HepG2 (cell line): Measurements from ENCODE around the gene ZBTB32. TPM values are rescaled to one million over a fixed set of nuclear protein-coding genes. Genes with fewer than 3 reads are reported as not detected.

Experiments
- ATAC-seq: fragments of 200-7000 bp; cut with Tn5 transposase; 3 replicates; pipeline ENCODE4 v1.9.1; 2020; ENCODE audit warnings: mild to moderate bottlenecking, moderate library complexity
- BruUV-seq: library from RNA; stranded (reverse); fragments of 400-500 nt; replicated peaks from 2 replicates; lab custom pipeline; 2021; lab: Mats Ljungman, UMichigan
- CTCF ChIA-PET: fragments of 300-600 bp; formaldehyde crosslinking; extraction: SDS; loops from one replicate; lab custom pipeline; 2021; ENCODE audit warnings: low total read pairs, inconsistent platforms, low intra/inter-chr PET ratio; lab: Yijun Ruan, JAX
- POLR2A ChIA-PET: fragments of 350-600 bp; sonication (Branson Sonifier 250); formaldehyde crosslinking; loops from one replicate; lab custom pipeline; 2020; ENCODE audit warnings: antibody characterized with exemption, inconsistent platforms; lab: Yijun Ruan, JAX
- DNase-seq: peaks from one replicate; pipeline ENCODE4 v3.0.0-alpha.2; 2015; ENCODE audit warnings: low spot score
- FAIRE-seq: peaks from 3 replicates; lab custom pipeline; 2011; peaks lifted over from hg19 to GRCh38; lab: Jason Lieb, UNC
- H2AFZ ChIP-seq: one replicate; pipeline ENCODE4 v1.6.1; 2011; ENCODE audit warnings: low read length, inconsistent platforms
- H3K27ac ChIP-seq: fragments of 300-600 bp; 3 replicates; pipeline ENCODE4 v1.8.0; 2011; ENCODE audit warnings: mixed run types, mild to moderate bottlenecking, mixed read lengths, low read length, inconsistent platforms; ENCODE audit not compliant: insufficient read depth; ENCODE audit errors: extremely low read length
- H3K27me3 ChIP-seq, 2 experiments: fragments of 200-600 bp in 1 of 2; 2 replicates in 1 of 2; 3 replicates in 1 of 2; pipeline versions ENCODE4 v1.6.0 to v1.8.0; 2011; ENCODE audit warnings: low read length in 2 of 2, mild to moderate bottlenecking in 2 of 2, moderate library complexity in 2 of 2, inconsistent platforms in 1 of 2; ENCODE audit not compliant: insufficient read depth in 2 of 2, control insufficient read depth in 1 of 2
- H3K36me3 ChIP-seq, 2 experiments: fragments of 200-600 bp in 1 of 2; replicated peaks in 1 of 2; 2 replicates in 1 of 2; 3 replicates in 1 of 2; pipeline versions ENCODE4 v1.5.1 to v1.8.0; 2011; ENCODE audit warnings: low read length in 2 of 2, inconsistent platforms in 1 of 2; ENCODE audit not compliant: insufficient read depth in 2 of 2, control insufficient read depth in 1 of 2
- H3K4me1 ChIP-seq: 2 replicates; pipeline ENCODE4 v1.5.1; 2012; ENCODE audit warnings: low read length, inconsistent platforms; ENCODE audit not compliant: insufficient read depth
- H3K4me2 ChIP-seq: 2 replicates; pipeline ENCODE4 v1.6.0; 2011; ENCODE audit warnings: low read depth, low read length, inconsistent platforms
- H3K4me3 ChIP-seq, 3 experiments: fragments of 200-600 bp in 1 of 3; sonication (generic), shearing (Covaris generic) in 1 of 3; replicated peaks in 1 of 3; 2 replicates each; pipeline ENCODE4 v1.5.1; 2011 to 2016; ENCODE audit warnings: low read length in 3 of 3, inconsistent platforms in 2 of 3, low read depth in 2 of 3, mild to moderate bottlenecking in 2 of 3, control low read depth in 1 of 3, mixed read lengths in 1 of 3; ENCODE audit not compliant: insufficient read depth in 1 of 3
- H3K79me2 ChIP-seq: one replicate; pipeline ENCODE4 v1.6.1; 2011; ENCODE audit warnings: low read length, inconsistent platforms; ENCODE audit not compliant: insufficient read depth
- H3K9ac ChIP-seq: 2 replicates; pipeline ENCODE4 v1.6.0; 2011; ENCODE audit warnings: mild to moderate bottlenecking, low read depth, low read length, inconsistent platforms; ENCODE audit not compliant: insufficient read depth
- H3K9me3 ChIP-seq: 2 replicates; pipeline ENCODE4 v1.5.1; 2012; ENCODE audit warnings: mild to moderate bottlenecking, low read length
- H4K20me1 ChIP-seq: 2 replicates; pipeline ENCODE4 v1.6.0; 2011; ENCODE audit warnings: inconsistent platforms, mild to moderate bottlenecking, low read length, moderate library complexity; ENCODE audit not compliant: insufficient read depth
- HNRNPUL1 ChIP-seq: fragments of 200-400 bp; formaldehyde crosslinking; IDR thresholded peaks from 2 replicates; pipeline ENCODE4 v1.6.1; 2017; ENCODE audit warnings: low read depth, mild to moderate bottlenecking, low read length, moderate library complexity
- IRX3 ChIP-seq: sonication (generic); formaldehyde crosslinking; IDR thresholded peaks from 2 replicates; pipeline ENCODE4 v1.8.1; 2023; ENCODE audit warnings: mild to moderate bottlenecking, low read depth, missing genetic modification reagents, borderline replicate concordance
- PITX1 ChIP-seq: sonication (generic); formaldehyde crosslinking; IDR thresholded peaks from 2 replicates; pipeline ENCODE4 v1.5.1; 2020; ENCODE audit warnings: mild to moderate bottlenecking, missing genetic modification reagents
- SOX13 ChIP-seq, 3 experiments: fragments of 450-650 bp in 1 of 3; sonication (generic) in 1 of 3; formaldehyde crosslinking in 1 of 3; IDR thresholded peaks in 2 of 3; conservative IDR thresholded peaks in 1 of 3; 2 replicates each; pipeline versions ENCODE4 v1.5.0 to v1.6.1; 2016 to 2020; ENCODE audit warnings: antibody characterized with exemption in 1 of 3, mild to moderate bottlenecking in 1 of 3, missing compliant biosample characterization in 1 of 3, missing genetic modification reagents in 1 of 3, moderate library complexity in 1 of 3
- TCF7L2 ChIP-seq: IDR thresholded peaks from 2 replicates; pipeline ENCODE4 v1.6.1; 2011; ENCODE audit warnings: mild to moderate bottlenecking, low read depth, low read length, moderate library complexity
- ZFX ChIP-seq: sonication (generic); formaldehyde crosslinking; IDR thresholded peaks from 2 replicates; pipeline ENCODE4 v1.4.0; 2020; ENCODE audit warnings: mild to moderate bottlenecking, low read depth, missing genetic modification reagents, moderate library complexity
- ZNF251 ChIP-seq: sonication (generic); formaldehyde crosslinking; IDR thresholded peaks from 2 replicates; pipeline ENCODE4 v1.9.0; 2021; ENCODE audit warnings: mild to moderate bottlenecking, missing genetic modification reagents
- ZNF629 ChIP-seq: sonication (generic); formaldehyde crosslinking; conservative IDR thresholded peaks from 2 replicates; pipeline ENCODE4 v1.5.0; 2020; ENCODE audit warnings: missing genetic modification reagents
- ZNF879 ChIP-seq: sonication (generic); formaldehyde crosslinking; IDR thresholded peaks from 2 replicates; pipeline ENCODE4 v1.8.1; 2023; ENCODE audit warnings: missing genetic modification reagents
- WGBS: methylation state at CpG from one replicate; pipeline ENCODE4 v1.1.6; 2017; ENCODE audit warnings: low lambda C conversion rate; 5-methylcytosine and 5-hydroxymethylcytosine counted together
- in situ Hi-C: cut with HindIII; loops from 2 replicates; pipeline ENCODE4 v1.10.0; 2017; ENCODE audit warnings: low pct_unique_long_range_greater_than_20kb; ENCODE audit not compliant: extremely low pct_ligation_motif_present
- intact Hi-C: fragments of 100-400 bp; cut with micrococcal nuclease; formaldehyde crosslinking; loops from one replicate; pipeline ENCODE4 v1.10.0; 2022; ENCODE audit not compliant: unreplicated experiment
- polyA plus RNA-seq, 8 experiments: library from polyadenylated mRNA; depleted of rRNA in 3 of 8; stranded (reverse) in 7 of 8; unstranded in 1 of 8; fragments of >200 nt; fragmentation: Illumina TruSeq in 4 of 8; extraction: Trizol in 4 of 8; gene quantifications; 2 replicates each; pipeline versions ENCODE4 v1.2.1 to v1.2.3, GENCODE V29; 2011 to 2016; ENCODE audit warnings: low read depth in 4 of 8, missing spikeins in 1 of 8, mixed read lengths in 1 of 8; ENCODE audit not compliant: insufficient read depth in 1 of 8
- total RNA-seq, 5 experiments: library from RNA; depleted of rRNA; stranded (reverse); fragments of >200 nt; fragmentation: Illumina TruSeq; extraction: Trizol; gene quantifications; 2 replicates each; pipeline ENCODE4 v1.2.3, GENCODE V29; 2016; ENCODE audit warnings: low read depth in 1 of 5
- TF ChIP-seq, protein P1 (sequence below): sonication (generic); formaldehyde crosslinking; IDR thresholded peaks from 2 replicates; pipeline ENCODE4 v1.4.0; 2020; ENCODE audit warnings: low read depth, mild to moderate bottlenecking, missing genetic modification reagents
- TF ChIP-seq, protein P2 (sequence below): sonication (generic); formaldehyde crosslinking; IDR thresholded peaks from 2 replicates; pipeline ENCODE4 v1.5.0; 2020; ENCODE audit warnings: missing genetic modification reagents, mild to moderate bottlenecking, borderline replicate concordance

The ZBTB32 gene
- total and polyA plus RNA-seq, 2 of the 13 experiments (the other 11 are each of a cell fraction or from before 2014, with no cell fraction given) = not detected

DNA sequence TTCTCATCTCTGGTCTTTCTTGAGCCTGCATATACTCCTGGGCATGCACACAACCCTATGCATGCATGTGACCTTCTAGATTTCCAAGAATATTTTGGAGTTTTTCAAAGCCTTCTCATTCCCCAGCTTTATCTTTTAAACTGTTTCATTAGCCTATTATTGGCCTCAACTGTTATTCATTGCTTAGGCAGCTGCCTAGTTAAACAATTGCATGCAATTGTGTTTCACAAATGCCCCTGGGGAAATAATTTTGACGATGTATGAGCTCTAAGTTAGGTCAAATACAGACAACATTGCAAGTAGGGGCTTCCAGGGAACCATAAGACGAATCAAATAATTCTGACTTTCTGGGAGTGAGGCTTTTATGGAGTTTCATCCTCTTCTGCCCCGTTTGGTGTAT lies 40.4 kb upstream of the ZBTB32 start (continued):
- TF ChIP-seq ZNF251 (CRISPR knock-in tag) (no peak), SOX13 (IDR thresholded peaks at IDR 0.05) (no peak), SOX13 (CRISPR knock-in tag; conservative IDR thresholded peaks at IDR 0.05 in 1 of 2, IDR thresholded peaks at IDR 0.05 in 1 of 2) (no peak), IRX3 (CRISPR knock-in tag) (no peak), ZNF879 (CRISPR knock-in tag) (no peak), ZFX (CRISPR knock-in tag) (no peak), TCF7L2 (no peak), PITX1 (CRISPR knock-in tag) (no peak)
- TF ChIP-seq, protein P1, sequence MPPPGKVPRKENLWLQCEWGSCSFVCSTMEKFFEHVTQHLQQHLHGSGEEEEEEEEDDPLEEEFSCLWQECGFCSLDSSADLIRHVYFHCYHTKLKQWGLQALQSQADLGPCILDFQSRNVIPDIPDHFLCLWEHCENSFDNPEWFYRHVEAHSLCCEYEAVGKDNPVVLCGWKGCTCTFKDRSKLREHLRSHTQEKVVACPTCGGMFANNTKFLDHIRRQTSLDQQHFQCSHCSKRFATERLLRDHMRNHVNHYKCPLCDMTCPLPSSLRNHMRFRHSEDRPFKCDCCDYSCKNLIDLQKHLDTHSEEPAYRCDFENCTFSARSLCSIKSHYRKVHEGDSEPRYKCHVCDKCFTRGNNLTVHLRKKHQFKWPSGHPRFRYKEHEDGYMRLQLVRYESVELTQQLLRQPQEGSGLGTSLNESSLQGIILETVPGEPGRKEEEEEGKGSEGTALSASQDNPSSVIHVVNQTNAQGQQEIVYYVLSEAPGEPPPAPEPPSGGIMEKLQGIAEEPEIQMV (CRISPR knock-in tag) = no peak
- TF ChIP-seq, protein P2, sequence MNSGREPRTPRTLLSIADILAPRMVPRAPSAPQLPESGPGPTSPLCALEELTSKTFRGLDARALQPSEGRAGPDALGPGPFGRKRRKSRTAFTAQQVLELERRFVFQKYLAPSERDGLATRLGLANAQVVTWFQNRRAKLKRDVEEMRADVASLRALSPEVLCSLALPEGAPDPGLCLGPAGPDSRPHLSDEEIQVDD (CRISPR knock-in tag) = no peak
- TF ChIP-seq, all 625 proteins: peak for 0

DNA sequence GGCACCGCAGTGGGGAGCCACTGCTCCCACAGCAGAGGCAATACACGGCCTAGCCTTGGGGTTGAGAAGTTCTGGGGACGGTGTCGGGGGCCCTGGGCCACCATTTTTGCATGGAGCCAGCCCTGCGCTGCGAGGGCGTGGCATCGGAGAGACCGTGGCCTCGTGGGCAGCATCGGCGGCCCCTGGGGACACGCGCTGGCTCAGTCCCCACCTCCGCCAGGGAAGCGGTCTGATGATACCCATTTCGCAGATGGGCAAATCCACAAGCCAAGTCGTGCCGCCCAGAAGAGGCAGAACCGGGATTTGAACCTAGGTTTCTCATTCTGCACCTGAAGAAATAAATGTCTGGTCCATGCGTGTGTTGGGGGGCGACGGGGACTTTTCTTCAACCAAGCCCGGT lies 39.2 kb upstream of the ZBTB32 start:
- FAIRE-seq (no peak), DNase-seq (no peak), ATAC-seq (no peak)
- no peak overlapping the region for H2AFZ ChIP-seq
- H3K4me3 ChIP-seq = no peak overlapping the region
- no peak overlapping the region for H3K27ac ChIP-seq
- BruUV-seq = no TSS peak
- CTCF ChIA-PET = no interaction called here
- H3K27me3 ChIP-seq = 0 out of 5 replicates have a peak, but pooled peaks cover 0 to 4% of the 10 kb centered on the region in 2 experiments
- 92% methylated on average over 10 of the region's 24 CpGs for WGBS
- no peaks in the 10 kb centered on the region for H3K36me3 ChIP-seq
- intact Hi-C loops = no loop called here
- TF ChIP-seq ZNF629 (CRISPR knock-in tag) (peak; percentile 81), HNRNPUL1 (no peak)
- no peaks in the 10 kb centered on the region for H3K79me2 ChIP-seq
- H3K9ac ChIP-seq = no peak overlapping the region
- in situ Hi-C loops = no loop called here
- H3K4me2 ChIP-seq = no peak overlapping the region
- no peaks in the 10 kb centered on the region for H4K20me1 ChIP-seq
- POLR2A ChIA-PET = no interaction called here
- H3K9me3 ChIP-seq = no peaks in the 10 kb centered on the region
- peaks cover 34% of the 10 kb centered on the region for H3K4me1 ChIP-seq
